Upper lobe of right lung (tissue), 1 donor: ENCODE results near the gene BCOR. TPM values are rescaled to one million over a fixed set of nuclear protein-coding genes. Genes with fewer than 3 reads are reported as not detected.

ENCODE experiments used
- ATAC-seq: fragments of 200-7000 bp; cut with Tn5 transposase; one replicate; pipeline ENCODE4 v1.9.1; 2020; ENCODE audit warnings: mild to moderate bottlenecking, moderate library complexity
- DNase-seq: peaks from one replicate; pipeline ENCODE4 v3.0.0-alpha.2; 2020
- H3K27ac ChIP-seq: fragments of 200-600 bp; one replicate; pipeline ENCODE4 v1.8.0; 2022
- H3K27me3 ChIP-seq: fragments of 200-600 bp; one replicate; pipeline ENCODE4 v1.8.0; 2022; ENCODE audit warnings: mild to moderate bottlenecking
- H3K36me3 ChIP-seq: fragments of 200-600 bp; one replicate; pipeline ENCODE4 v1.8.0; 2022
- H3K4me1 ChIP-seq: fragments of 200-600 bp; one replicate; pipeline ENCODE4 v1.8.0; 2022
- H3K4me3 ChIP-seq: fragments of 200-600 bp; one replicate; pipeline ENCODE4 v1.8.0; 2022; ENCODE audit warnings: mild to moderate bottlenecking
- H3K9me3 ChIP-seq: fragments of 200-600 bp; one replicate; pipeline ENCODE4 v1.8.0; 2022
- intact Hi-C: fragments of 100-400 bp; cut with DNase I; formaldehyde crosslinking; loops from one replicate; pipeline ENCODE4 v1.11.0; 2022
- total RNA-seq: library from RNA; stranded (reverse); fragmentation: NEBNext Ultra II Directional; extraction: Animal tissue kit (Norgen Biotek cat#: 25700); gene quantifications from one replicate; pipeline ENCODE4 v1.2.1, GENCODE V29; 2021
- TF ChIP-seq, protein P1 (sequence below): fragments of 200-600 bp; IDR thresholded peaks from one replicate; pipeline ENCODE4 v1.8.0; 2022; ENCODE audit warnings: antibody characterized with exemption
- donor health status: DM: no; HTN: yes; CAD: no; lungs with severe emphysema.

The BCOR gene
- total RNA-seq, 1 donor from 2014 or later = 26.1 TPM

DNA sequence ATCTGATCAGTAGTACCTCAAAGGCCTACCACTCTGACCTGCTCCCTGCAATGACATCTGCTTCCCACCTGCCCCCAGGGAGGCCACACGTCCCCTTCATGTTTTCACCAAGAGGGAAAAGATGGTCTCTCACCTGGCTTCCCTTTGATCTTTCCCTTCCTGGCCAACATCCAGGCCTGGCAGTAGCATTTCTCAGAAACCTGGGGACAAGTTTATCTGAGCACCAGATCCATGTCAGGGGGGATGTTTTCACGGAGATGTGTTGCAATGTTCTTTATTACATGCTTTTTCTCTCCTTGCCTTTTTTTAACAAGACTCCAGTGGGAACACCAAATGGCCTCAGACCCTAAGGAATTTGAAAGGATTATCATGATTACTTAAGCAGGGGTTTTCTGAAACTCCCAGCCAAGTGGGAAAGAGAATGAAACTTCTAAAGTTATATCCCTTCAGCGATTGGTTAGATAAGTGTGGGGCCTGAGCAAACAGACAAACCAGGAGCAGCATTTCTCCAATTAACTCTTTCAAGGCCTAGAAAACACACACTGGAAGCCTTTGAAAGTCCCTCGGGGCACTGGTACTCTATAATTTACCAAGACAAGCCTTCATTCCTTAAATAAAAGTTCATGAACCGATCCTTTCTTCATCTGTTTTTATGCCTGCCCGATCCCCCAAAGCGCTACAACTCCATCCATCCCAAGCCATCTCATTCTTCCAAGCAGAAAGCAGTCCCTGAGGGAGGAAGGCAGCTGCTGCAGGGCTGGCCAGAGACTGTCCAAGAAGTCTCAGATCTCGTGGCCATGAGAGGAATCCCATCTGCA is 94.1 kb downstream of the BCOR start:
- H3K4me1 ChIP-seq = peaks cover 3% of the 10 kb centered on the region
- H3K4me3 ChIP-seq = no peak overlapping the region
- TF ChIP-seq, protein P1, sequence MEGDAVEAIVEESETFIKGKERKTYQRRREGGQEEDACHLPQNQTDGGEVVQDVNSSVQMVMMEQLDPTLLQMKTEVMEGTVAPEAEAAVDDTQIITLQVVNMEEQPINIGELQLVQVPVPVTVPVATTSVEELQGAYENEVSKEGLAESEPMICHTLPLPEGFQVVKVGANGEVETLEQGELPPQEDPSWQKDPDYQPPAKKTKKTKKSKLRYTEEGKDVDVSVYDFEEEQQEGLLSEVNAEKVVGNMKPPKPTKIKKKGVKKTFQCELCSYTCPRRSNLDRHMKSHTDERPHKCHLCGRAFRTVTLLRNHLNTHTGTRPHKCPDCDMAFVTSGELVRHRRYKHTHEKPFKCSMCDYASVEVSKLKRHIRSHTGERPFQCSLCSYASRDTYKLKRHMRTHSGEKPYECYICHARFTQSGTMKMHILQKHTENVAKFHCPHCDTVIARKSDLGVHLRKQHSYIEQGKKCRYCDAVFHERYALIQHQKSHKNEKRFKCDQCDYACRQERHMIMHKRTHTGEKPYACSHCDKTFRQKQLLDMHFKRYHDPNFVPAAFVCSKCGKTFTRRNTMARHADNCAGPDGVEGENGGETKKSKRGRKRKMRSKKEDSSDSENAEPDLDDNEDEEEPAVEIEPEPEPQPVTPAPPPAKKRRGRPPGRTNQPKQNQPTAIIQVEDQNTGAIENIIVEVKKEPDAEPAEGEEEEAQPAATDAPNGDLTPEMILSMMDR = no peak
- no peaks in the 10 kb centered on the region for H3K36me3 ChIP-seq
- intact Hi-C loops = no loop called here
- H3K27me3 ChIP-seq = no peaks in the 10 kb centered on the region
- ATAC-seq = no peak
- DNase-seq = no peak
- no peaks in the 10 kb centered on the region for H3K9me3 ChIP-seq
- no peak overlapping the region for H3K27ac ChIP-seq

DNA sequence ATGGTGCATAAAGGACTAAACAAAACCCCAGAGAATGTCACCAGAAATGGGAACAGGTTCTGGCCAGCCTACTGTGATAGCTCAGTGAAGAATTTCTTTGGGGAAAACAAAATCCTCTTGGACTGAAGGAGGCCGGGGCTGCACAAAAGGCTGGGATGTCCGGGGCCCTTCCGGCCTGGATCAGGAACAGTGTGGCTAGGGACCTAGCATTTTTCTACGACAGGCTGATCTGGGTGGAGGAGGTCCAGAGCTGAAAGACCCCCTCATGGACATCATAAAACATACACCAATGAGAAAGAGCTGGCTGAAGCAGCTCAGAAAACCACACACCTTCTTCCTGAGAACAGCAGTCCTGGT is 94.7 kb downstream of the BCOR start:
- Histone ChIP-seq H3K27me3 (no peaks in the 10 kb centered on the region), H3K9me3 (no peaks in the 10 kb centered on the region), H3K4me3 (no peak overlapping the region), H3K36me3 (no peaks in the 10 kb centered on the region), H3K27ac (no peak overlapping the region), H3K4me1 (peaks cover 3% of the 10 kb centered on the region)
- ATAC-seq = no peak
- no peak for DNase-seq
- intact Hi-C loops = no loop called here
- TF ChIP-seq, protein P1 = no peak
